ENCODE measurements around the gene DPH5.

The DPH5 gene

DNA sequence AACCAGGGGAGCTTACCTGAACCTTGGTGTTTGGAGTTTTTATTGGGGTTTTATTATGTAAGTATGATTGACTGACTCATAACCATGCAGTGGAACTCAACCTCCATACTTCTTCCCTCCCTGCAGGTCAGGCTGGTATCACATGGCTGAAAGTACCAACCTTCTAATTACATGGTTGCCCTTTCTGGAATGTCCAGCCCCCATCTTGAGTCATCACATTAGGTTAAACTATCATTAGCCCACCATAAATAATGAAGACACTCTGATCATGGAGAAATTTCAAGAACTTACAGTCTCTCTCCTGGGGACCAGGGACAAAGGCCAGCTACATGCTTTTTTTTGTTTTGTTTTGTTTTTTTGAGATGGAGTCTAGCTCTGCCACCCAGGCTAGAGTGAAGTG is 19.2 kb upstream of the DPH5 start:
- no peak overlapping the region for H3K4me3 ChIP-seq (ENCODE audit: low read length)
- TF ChIP-seq, protein P1, sequence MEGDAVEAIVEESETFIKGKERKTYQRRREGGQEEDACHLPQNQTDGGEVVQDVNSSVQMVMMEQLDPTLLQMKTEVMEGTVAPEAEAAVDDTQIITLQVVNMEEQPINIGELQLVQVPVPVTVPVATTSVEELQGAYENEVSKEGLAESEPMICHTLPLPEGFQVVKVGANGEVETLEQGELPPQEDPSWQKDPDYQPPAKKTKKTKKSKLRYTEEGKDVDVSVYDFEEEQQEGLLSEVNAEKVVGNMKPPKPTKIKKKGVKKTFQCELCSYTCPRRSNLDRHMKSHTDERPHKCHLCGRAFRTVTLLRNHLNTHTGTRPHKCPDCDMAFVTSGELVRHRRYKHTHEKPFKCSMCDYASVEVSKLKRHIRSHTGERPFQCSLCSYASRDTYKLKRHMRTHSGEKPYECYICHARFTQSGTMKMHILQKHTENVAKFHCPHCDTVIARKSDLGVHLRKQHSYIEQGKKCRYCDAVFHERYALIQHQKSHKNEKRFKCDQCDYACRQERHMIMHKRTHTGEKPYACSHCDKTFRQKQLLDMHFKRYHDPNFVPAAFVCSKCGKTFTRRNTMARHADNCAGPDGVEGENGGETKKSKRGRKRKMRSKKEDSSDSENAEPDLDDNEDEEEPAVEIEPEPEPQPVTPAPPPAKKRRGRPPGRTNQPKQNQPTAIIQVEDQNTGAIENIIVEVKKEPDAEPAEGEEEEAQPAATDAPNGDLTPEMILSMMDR (IDR thresholded peaks at IDR 0.05; ENCODE audit: insufficient read depth, low read depth, low read length, missing control alignments): no peak
- no peak for DNase-seq (ENCODE audit: low read depth)

DNA sequence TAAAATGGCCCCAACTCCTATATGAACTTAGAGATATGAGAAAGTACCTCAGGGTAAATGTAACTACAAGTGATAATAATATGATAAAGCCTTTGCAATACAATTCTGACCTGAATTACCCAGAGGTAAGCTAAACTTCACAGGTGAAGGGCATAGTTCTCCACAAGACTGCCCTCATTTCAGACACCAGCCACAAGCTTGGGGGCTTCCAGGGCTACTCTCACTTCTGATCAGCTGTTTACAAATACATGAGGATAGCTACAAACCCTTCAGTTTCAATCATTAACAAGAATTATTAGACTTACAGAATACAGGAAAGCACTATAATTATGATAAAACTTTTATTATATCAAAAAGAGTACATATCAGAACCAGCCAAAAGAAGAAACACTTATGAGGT is 18.7 kb upstream of the DPH5 start:
- DNase-seq (ENCODE audit: low read depth): no peak
- TF ChIP-seq, protein P1 (IDR thresholded peaks at IDR 0.05; ENCODE audit: insufficient read depth, low read depth, low read length, missing control alignments): no peak
- H3K4me3 ChIP-seq (ENCODE audit: low read length): no peak overlapping the region

DNA sequence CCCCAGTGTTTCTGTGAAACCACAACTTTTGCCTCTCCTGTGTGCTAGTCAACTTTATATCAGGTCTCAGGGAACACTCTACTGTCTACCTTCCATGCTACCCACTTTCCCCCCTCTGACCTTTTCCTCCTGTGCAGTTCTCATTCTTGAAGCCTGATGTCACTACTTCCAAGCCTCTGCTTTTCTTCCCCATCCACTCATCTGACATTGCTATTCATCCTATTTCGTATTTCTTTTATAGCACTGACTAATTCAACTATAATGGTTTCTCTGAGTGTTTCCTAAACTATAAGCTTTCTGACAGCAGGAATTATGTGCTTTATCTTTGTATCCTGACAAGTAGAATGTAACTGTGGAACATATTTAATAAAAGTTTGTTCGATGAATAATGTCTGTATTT is 18.2 kb upstream of the DPH5 start:
- DNase-seq (ENCODE audit: low read depth): peak; percentile 22
- TF ChIP-seq, protein P1 (IDR thresholded peaks at IDR 0.05; ENCODE audit: insufficient read depth, low read depth, low read length, missing control alignments): no peak
- H3K4me3 ChIP-seq (ENCODE audit: low read length): no peak overlapping the region

DNA sequence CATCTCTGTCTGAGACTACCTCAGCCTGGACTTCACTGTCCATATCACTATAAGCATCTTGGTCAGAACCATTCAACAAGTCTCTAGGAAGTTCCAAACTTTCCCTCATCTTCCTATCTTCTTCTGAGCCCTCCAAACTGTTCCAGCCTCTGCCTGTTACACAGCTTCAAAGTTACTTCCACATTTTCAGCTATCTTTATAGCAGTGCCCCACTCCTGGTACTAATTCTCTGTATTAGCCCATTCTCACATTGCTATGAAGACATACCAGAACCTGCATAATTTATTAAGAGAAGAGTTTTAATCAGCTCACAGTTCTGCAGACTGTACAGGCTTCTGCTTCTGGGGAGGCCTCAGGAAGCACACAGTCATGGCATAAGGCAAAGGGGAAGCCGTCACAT is 15.7 kb upstream of the DPH5 start:
- DNase-seq (ENCODE audit: low read depth): no peak
- H3K4me3 ChIP-seq (ENCODE audit: low read length): no peak overlapping the region
- TF ChIP-seq, protein P1 (IDR thresholded peaks at IDR 0.05; ENCODE audit: insufficient read depth, low read depth, low read length, missing control alignments): no peak

DNA sequence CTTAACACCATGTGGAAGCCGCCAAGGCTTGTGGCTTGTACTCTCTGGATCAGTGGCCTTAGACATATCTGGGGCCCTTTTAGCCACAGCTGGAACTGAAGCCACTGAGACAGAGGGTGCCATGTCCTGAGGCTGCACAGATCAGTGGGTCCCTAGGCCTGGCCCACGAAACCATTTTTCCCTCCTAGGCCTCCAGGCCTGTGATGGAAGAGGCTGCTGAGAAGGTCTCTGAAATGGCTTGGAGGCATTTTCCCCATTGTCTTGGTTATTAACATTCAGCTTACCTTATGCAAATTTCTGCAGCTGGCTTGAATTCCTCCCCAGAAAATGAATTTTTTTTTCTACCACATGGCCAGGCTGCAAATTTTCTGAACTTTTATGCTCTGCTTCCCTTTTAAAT is 15.1 kb upstream of the DPH5 start:
- no peak overlapping the region for H3K4me3 ChIP-seq (ENCODE audit: low read length)
- TF ChIP-seq, protein P1 (IDR thresholded peaks at IDR 0.05; ENCODE audit: insufficient read depth, low read depth, low read length, missing control alignments): no peak
- DNase-seq (ENCODE audit: low read depth): no peak

DNA sequence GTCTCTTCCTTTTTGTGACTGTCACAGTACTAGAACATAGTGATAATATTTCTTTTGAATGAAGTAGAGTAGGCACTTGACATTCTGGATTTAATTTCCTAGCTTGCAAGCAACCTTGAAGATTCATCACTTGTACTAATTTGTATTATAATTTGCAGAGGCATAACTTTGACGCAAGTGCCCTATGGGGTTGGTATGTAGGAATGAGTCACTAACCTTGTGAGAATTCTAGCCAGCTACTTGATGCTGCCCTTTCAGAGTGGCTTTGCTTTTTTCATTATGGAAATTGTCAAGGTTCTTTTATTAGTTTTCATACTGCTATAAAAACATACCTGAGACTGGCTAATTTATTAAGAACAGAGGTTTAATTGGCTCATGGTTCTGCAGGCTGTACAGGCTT is 13.7 kb upstream of the DPH5 start:
- no peak overlapping the region for H3K4me3 ChIP-seq (ENCODE audit: low read length)
- TF ChIP-seq, protein P1 (IDR thresholded peaks at IDR 0.05; ENCODE audit: insufficient read depth, low read depth, low read length, missing control alignments): no peak
- peak; percentile 30 for DNase-seq (ENCODE audit: low read depth)

DNA sequence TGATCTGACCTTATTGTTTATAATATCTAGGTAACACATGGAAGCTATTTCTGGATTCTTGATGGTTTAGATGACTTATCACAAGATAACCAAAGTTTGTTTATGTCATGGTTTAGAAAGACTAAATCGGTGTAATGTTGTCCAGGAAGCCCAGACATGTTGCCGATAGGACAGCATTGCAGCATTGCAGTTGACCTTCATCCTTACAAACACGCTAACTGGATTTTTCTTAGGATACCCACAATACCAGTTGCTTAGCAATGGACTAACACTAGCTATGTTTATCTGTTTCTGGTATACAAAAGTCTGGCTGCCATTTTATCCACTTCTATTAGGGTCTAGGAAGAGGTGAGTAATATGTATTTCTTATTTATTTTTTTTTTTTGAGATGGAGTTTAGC is 11.7 kb upstream of the DPH5 start:
- TF ChIP-seq, protein P1 (IDR thresholded peaks at IDR 0.05; ENCODE audit: insufficient read depth, low read depth, low read length, missing control alignments): no peak
- H3K4me3 ChIP-seq (ENCODE audit: low read length): no peak overlapping the region
- no peak for DNase-seq (ENCODE audit: low read depth)
